ENCODE data around the gene FAM228B. TPM values are rescaled to one million over a fixed set of nuclear protein-coding genes. Genes with fewer than 3 reads are reported as not detected.
"Not testable (repeated sequence)": the region's sequence is repeated elsewhere in the genome, so short reads cannot be mapped to it uniquely, and the experiment has no call there.

FAM228B gene
- total and polyA plus RNA-seq, 9 of the 15 experiments (the other 6 are each of a cell fraction or from before 2014, with no cell fraction given) = 1.1 to 3.7 (median 2.6) TPM

- BruUV-seq (replicated peaks); DNase-seq (ENCODE audit: extremely low read depth in 1 of 4, low spot score in 3 of 4); FAIRE-seq; H4K20me1 ChIP-seq (replicated peaks; ENCODE audit: control insufficient read depth, insufficient read depth, low read length); H3K4me2 ChIP-seq (ENCODE audit: insufficient read depth, low read length); H3K79me2 ChIP-seq (ENCODE audit: control insufficient read depth, insufficient read depth, low read length); H3K9me1 ChIP-seq (ENCODE audit: control insufficient read depth, insufficient read depth, low read length); H3K4me3 ChIP-seq; H2AFZ ChIP-seq (ENCODE audit: low read depth, low read length); H3K36me3 ChIP-seq (ENCODE audit: control insufficient read depth, insufficient read depth, low read length); H3K27ac ChIP-seq (ENCODE audit: extremely low read depth, low read depth, low read length); H3K9ac ChIP-seq (ENCODE audit: insufficient read depth in 1 of 2, low read depth in 2 of 2, low read length in 2 of 2); intact Hi-C loops (cut with micrococcal nuclease); H3K27me3 ChIP-seq (ENCODE audit: control insufficient read depth in 2 of 2, insufficient read depth in 2 of 2, low read length in 2 of 2); ATAC-seq; H3K4me1 ChIP-seq (replicated peaks in 1 of 2; ENCODE audit: control insufficient read depth in 2 of 2, insufficient read depth in 2 of 2, low read length in 2 of 2); H3K9me3 ChIP-seq (replicated peaks; ENCODE audit: control insufficient read depth, insufficient read depth, low read depth, low read length); in situ Hi-C loops (cut with MboI); TF ChIP-seq ATF3 (CRISPR knock-in tag; conservative IDR thresholded peaks at IDR 0.05): not testable (repeated sequence)
- ChIA-PET POLR2A (interaction anchor here (0.9 kb wide), 1 partner anchor 16 kb away, joined by 3 read pairs; no protein-coding TSS in a partner anchor), CTCF (ENCODE audit: low intra/inter-chr PET ratio) (interaction anchor here (0.6 kb wide), 1 partner anchor 428 kb away, joined by 3 read pairs; no protein-coding TSS in a partner anchor)
- 39% methylated on average over 5 of the region's 5 CpGs for WGBS (ENCODE audit: insufficient coverage, low coverage, missing lambda C conversion rate)
- TF ChIP-seq CBFA2T3 (IDR thresholded peaks at IDR 0.05) (0 out of 2 replicates have a peak, but pooled peaks have one; percentile 3), ATF3 (IDR thresholded peaks at IDR 0.05) (peak; percentile 59), CEBPB (tag; IDR thresholded peaks at IDR 0.05) (peak; percentile 69), CEBPG (CRISPR knock-in tag; IDR thresholded peaks at IDR 0.05) (peak; percentile 23; the same call in 1 of the 2 replicates), CEBPG (tag; conservative IDR thresholded peaks at IDR 0.05 in 1 of 2, IDR thresholded peaks at IDR 0.05 in 1 of 2) (peak in 1 of 2 experiments; percentile 90; a peak in 2 of 4 replicates)
Measured at GRCh38 chr2:24140305-24140704, 17.0 kb downstream of the FAM228B start.
